ENCODE results near the gene PITPNM3.
A peak's percentile ranks its signal among the peaks of the same experiment; 100 is the strongest.

- TF ChIP-seq EZH2 (IDR thresholded peaks at IDR 0.05; ENCODE audit: borderline replicate concordance, insufficient read depth, low read length, poor library complexity, severe bottlenecking) (no peak), CTCF (IDR thresholded peaks at IDR 0.05; ENCODE audit: poor library complexity, severe bottlenecking) (peak; percentile 85), SMC3 (conservative IDR thresholded peaks at IDR 0.05; ENCODE audit: poor library complexity) (peak; percentile 75), REST (IDR thresholded peaks at IDR 0.05; ENCODE audit: borderline replicate concordance) (no peak)
These were observed 83.1 kb downstream of the PITPNM3 start for GRCh38 chr17:6473128-6473767.
